Calu3 (cell line): ENCODE measurements around the gene MAD1L1. TPM values are rescaled to one million over a fixed set of nuclear protein-coding genes. Genes with fewer than 3 reads are reported as not detected.

ENCODE experiments used
- BruUV-seq: library from RNA; stranded (reverse); fragments of 400-500 nt; replicated peaks from 2 replicates; lab custom pipeline; 2021; lab: Mats Ljungman, UMichigan
- CTCF ChIA-PET: fragments of 300-600 bp; sonication (Branson Sonifier 250); formaldehyde crosslinking; loops from one replicate; lab custom pipeline; 2022; ENCODE audit warnings: antibody characterized with exemption; lab: Charles Lee
- DNase-seq: peaks from one replicate; pipeline ENCODE4 v3.0.0; 2022
- H3K27ac Mint-ChIP-seq: one replicate; pipeline ENCODE4 v1.8.0; 2022; ENCODE audit warnings: mixed read lengths; ENCODE audit not compliant: unreplicated experiment
- H3K27me3 Mint-ChIP-seq: one replicate; pipeline ENCODE4 v1.8.0; 2022; ENCODE audit warnings: mixed read lengths; ENCODE audit not compliant: unreplicated experiment
- H3K36me3 Mint-ChIP-seq: one replicate; pipeline ENCODE4 v1.8.0; 2022; ENCODE audit warnings: mild to moderate bottlenecking, moderate library complexity, mixed read lengths; ENCODE audit not compliant: insufficient read depth, unreplicated experiment
- H3K4me1 Mint-ChIP-seq: one replicate; pipeline ENCODE4 v1.8.0; 2022; ENCODE audit warnings: mild to moderate bottlenecking, low read depth, mixed read lengths; ENCODE audit not compliant: unreplicated experiment
- H3K4me3 Mint-ChIP-seq: one replicate; pipeline ENCODE4 v1.8.0; 2022; ENCODE audit warnings: mild to moderate bottlenecking, low read depth, moderate library complexity, mixed read lengths; ENCODE audit not compliant: unreplicated experiment
- H3K9me3 Mint-ChIP-seq: one replicate; pipeline ENCODE4 v1.8.0; 2022; ENCODE audit warnings: low read depth, mixed read lengths; ENCODE audit not compliant: unreplicated experiment
- intact Hi-C: fragments of 100-400 bp; cut with micrococcal nuclease; formaldehyde crosslinking; loops from one replicate; pipeline ENCODE4 v1.10.0; 2022; ENCODE audit not compliant: unreplicated experiment
- total RNA-seq: library from RNA; stranded (reverse); gene quantifications from 2 replicates; pipeline ENCODE4 v1.2.3, GENCODE V29; 2022
- TF ChIP-seq, protein P1 (sequence below): fragments of 200-600 bp; IDR thresholded peaks from one replicate; pipeline ENCODE4 v1.8.0; 2022; ENCODE audit warnings: antibody characterized with exemption; ENCODE audit not compliant: unreplicated experiment

The MAD1L1 gene
- total RNA-seq, 1 experiment from 2014 or later = 86.0 TPM

DNA sequence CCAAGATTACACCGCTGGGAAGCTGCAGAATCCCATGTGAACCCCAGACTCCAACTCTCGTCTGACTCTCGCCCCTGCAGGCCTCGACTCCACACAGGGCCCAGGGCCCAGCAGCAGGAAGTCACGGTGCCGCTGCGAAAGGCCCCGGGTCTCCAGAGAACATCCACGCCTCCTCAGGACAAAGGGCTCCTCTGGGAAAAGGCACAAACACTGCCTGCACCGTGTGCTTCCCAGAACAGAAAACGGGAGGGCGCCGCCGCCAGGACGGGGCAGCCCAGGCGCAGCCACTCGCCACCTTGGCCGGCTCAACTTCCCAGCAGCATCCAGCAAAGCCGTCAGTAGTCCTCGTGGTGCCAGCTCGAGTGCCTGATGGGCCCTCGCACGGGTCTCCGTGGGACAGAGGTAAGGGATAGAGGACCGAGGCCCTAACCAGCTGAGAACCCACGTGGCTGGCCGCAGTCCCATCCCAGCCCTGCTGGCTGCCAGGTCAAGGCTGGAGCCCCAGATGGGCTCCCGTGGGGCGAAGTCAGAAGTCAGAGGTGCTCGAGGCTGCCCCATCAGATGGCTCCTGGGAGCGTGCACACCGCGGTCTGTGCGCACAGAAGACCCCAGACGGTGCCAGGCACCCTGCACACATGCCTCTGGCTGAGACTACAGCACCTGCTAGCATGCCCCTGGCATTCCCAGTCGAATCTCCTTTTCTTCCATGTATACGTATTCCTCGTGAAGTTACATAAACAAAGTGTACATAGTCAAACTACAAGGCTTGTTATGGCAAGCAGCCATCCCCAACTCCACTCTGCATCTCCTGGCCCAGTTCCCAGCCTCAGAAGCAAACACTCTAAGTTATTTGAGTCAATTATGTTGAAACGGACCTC is 60.2 kb downstream of the MAD1L1 start:
- H3K27ac Mint-ChIP-seq = no peak overlapping the region
- H3K36me3 Mint-ChIP-seq = peaks cover 15% of the 10 kb centered on the region
- TF ChIP-seq, protein P1, sequence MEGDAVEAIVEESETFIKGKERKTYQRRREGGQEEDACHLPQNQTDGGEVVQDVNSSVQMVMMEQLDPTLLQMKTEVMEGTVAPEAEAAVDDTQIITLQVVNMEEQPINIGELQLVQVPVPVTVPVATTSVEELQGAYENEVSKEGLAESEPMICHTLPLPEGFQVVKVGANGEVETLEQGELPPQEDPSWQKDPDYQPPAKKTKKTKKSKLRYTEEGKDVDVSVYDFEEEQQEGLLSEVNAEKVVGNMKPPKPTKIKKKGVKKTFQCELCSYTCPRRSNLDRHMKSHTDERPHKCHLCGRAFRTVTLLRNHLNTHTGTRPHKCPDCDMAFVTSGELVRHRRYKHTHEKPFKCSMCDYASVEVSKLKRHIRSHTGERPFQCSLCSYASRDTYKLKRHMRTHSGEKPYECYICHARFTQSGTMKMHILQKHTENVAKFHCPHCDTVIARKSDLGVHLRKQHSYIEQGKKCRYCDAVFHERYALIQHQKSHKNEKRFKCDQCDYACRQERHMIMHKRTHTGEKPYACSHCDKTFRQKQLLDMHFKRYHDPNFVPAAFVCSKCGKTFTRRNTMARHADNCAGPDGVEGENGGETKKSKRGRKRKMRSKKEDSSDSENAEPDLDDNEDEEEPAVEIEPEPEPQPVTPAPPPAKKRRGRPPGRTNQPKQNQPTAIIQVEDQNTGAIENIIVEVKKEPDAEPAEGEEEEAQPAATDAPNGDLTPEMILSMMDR = no peak
- peaks cover 9% of the 10 kb centered on the region for H3K4me1 Mint-ChIP-seq
- DNase-seq = no peak
- no TSS peak for BruUV-seq
- intact Hi-C loops = no loop called here
- H3K4me3 Mint-ChIP-seq = no peak overlapping the region
- no peaks in the 10 kb centered on the region for H3K27me3 Mint-ChIP-seq
- H3K9me3 Mint-ChIP-seq = no peaks in the 10 kb centered on the region
- CTCF ChIA-PET = no interaction called here

DNA sequence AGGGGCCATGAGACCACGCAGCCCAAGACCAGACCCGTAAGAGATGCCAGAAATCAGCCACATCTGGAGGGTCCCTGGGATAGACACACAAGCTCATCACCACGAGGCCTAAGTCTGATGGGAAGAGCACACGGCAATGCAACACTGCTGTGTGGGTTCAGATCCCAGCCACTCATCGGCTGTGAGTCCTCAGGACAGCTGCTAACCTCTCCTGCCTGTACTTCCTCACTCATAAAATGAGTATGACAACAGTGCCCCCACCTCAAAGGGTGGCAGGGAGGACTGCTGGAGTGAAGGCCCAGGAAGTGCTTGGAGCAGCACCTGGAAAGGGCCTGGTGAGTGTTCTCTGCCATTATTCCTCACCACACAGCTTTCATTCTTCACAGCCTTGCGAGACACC is 60.9 kb downstream of the MAD1L1 start:
- Mint-ChIP-seq H3K27me3 (no peaks in the 10 kb centered on the region), H3K4me3 (no peak overlapping the region), H3K4me1 (peaks cover 9% of the 10 kb centered on the region), H3K27ac (no peak overlapping the region), H3K9me3 (no peaks in the 10 kb centered on the region), H3K36me3 (peaks cover 15% of the 10 kb centered on the region)
- CTCF ChIA-PET = no interaction called here
- intact Hi-C loops = no loop called here
- TF ChIP-seq, protein P1 = no peak
- no TSS peak for BruUV-seq
- DNase-seq = no peak

DNA sequence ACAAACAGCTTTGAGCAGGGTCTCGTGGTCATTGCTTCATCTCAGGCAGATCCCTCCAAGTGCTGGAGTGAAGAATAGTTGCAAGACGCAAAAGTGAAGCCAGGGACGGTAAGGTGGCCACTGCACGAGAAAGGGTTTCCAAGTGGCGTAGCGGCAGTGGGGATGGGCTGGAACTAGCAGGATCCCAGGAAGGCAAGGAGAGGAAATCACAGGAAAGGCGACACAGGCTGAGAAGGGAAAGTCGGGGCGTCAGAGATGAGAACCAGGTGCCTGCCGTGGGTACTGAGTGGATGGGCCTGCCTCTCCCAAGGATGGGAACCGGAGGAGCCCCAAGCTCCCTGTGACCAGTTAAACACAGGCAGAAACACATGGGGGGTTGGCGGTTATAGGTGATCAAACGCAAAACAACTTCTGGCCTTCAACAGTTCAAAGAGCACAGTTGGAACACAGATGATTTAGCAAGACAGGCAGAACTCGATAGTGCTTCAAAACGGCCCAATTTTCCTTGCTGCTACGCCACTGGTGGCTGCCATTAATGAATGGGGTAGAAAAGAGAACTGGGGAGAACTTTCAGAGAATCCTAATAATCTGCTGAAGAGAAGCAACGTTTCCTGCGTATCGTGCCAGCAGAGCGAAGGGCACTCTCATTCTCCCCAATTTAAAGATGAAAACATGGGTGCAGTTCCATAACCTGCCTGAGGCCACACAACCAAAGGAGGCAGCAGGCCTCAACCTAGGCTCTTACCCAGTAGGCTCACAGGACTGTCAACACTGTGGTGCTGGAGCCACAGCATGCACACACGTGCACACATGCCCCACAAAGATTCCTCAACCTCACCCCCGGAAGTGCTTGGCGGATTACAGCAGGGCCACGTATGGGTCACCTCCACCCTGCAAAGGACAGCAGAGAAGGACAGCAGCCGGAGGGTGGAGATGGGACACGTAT is 61.9 kb downstream of the MAD1L1 start:
- Mint-ChIP-seq H3K9me3 (no peaks in the 10 kb centered on the region), H3K27me3 (no peaks in the 10 kb centered on the region), H3K4me1 (peaks cover 8% of the 10 kb centered on the region), H3K4me3 (no peak overlapping the region), H3K36me3 (peaks cover 15% of the 10 kb centered on the region), H3K27ac (no peak overlapping the region)
- TF ChIP-seq, protein P1 = no peak
- BruUV-seq = no TSS peak
- CTCF ChIA-PET = no interaction called here
- no peak for DNase-seq
- intact Hi-C loops = no loop called here

DNA sequence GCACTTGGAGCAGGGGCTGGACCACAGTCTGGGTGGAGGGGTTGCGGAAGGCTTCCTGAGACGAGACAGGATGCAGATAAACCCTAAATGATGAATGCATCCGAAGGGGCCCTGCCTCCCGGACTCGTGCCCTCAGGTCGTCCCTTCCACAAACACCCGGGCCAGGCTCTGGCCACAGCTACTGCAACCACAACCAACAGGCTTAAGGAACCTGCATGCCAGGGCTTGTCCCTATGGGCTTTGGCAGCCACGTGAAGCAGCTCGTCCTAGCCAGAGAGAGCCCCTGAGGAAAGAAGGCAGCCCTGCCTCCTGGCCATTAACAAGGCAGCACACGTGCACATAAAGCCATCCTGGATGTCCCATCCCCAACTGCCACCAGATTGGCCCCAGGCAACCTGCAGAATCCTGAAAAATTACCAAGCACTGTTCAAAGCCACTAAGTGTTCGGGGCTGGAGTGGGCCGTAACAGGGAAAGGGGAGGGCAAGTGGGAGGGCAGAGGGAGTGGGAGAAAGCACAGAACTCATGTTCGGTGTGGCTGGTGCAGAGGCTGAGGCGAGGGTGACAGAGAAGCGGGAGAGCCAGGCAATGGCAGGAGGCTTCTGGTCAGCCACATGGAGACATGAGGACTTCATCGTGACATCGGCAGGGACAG is 62.7 kb downstream of the MAD1L1 start:
- BruUV-seq = no TSS peak
- H3K27ac Mint-ChIP-seq = no peak overlapping the region
- CTCF ChIA-PET = no interaction called here
- intact Hi-C loops = no loop called here
- H3K27me3 Mint-ChIP-seq = no peaks in the 10 kb centered on the region
- no peak for DNase-seq
- H3K36me3 Mint-ChIP-seq = peaks cover 8% of the 10 kb centered on the region
- H3K4me1 Mint-ChIP-seq = no peaks in the 10 kb centered on the region
- no peak overlapping the region for H3K4me3 Mint-ChIP-seq
- H3K9me3 Mint-ChIP-seq = no peaks in the 10 kb centered on the region
- TF ChIP-seq, protein P1 = no peak
